GM21390 (cell line): Measurements from ENCODE around the gene RPL10L.

ENCODE experiments used
- ATAC-seq: cut with Tn5 transposase; IDR thresholded peaks from one replicate; pipeline ENCODE4 v1.9.1; 2021; ENCODE audit not compliant: unreplicated experiment

RPL10L gene

GRCh38 chr14:46651526-46652144 is at the start of gene RPL10L:
TSS of gene RPL10L (minus strand) at chr14:46651781. CDS start at chr14:46651736, 45 bp downstream.
- ATAC-seq, result no peak

- ATAC-seq, result no peak
Measured at GRCh38 chr14:46691819-46692218, 40.2 kb upstream of the RPL10L start.

GRCh38 chr14:46686652-46687051 is 35.1 kb upstream of the RPL10L start:
- ATAC-seq, result no peak

- no peak for ATAC-seq
Measured at GRCh38 chr14:46672128-46672527, 20.5 kb upstream of the RPL10L start.

GRCh38 chr14:46663382-46663781 is 11.8 kb upstream of the RPL10L start:
- ATAC-seq, result no peak

GRCh38 chr14:46661728-46662127 is 10.1 kb upstream of the RPL10L start:
- ATAC-seq, result no peak

GRCh38 chr14:46653031-46653755 is 1.6 kb upstream of the RPL10L start:
- ATAC-seq, result no peak

GRCh38 chr14:46646796-46647195 is 4.8 kb downstream of the RPL10L start:
- no peak for ATAC-seq

GRCh38 chr14:46626876-46627275 is 24.7 kb downstream of the RPL10L start:
- ATAC-seq, result no peak
